ENCODE measurements around the gene MLF2. TPM values are rescaled to one million over a fixed set of nuclear protein-coding genes. Genes with fewer than 3 reads are reported as not detected.

MLF2 gene
- polyA plus RNA-seq, 1 donor, result 174 TPM

Other genes starting within 250 kb of the MLF2 start
- 2,065 TPM for gene GAPDH, start 218.6 kb downstream of the MLF2 start, polyA plus RNA-seq
- 10.5 TPM for gene IFFO1, start 197.1 kb downstream of the MLF2 start, polyA plus RNA-seq
- 49.3 TPM for gene NOP2, start 184.8 kb downstream of the MLF2 start, polyA plus RNA-seq
- gene CHD4, start 145.8 kb downstream of the MLF2 start, polyA plus RNA-seq, result 132 TPM
- 21.4 TPM for gene LPAR5, start 117.2 kb downstream of the MLF2 start, polyA plus RNA-seq
- gene ACRBP, start 105.7 kb downstream of the MLF2 start, polyA plus RNA-seq, result 4.0 TPM
- 61.1 TPM for gene ING4, start 90.0 kb downstream of the MLF2 start, polyA plus RNA-seq
- gene ZNF384, start 63.8 kb downstream of the MLF2 start, polyA plus RNA-seq, result 86.3 TPM
- gene PIANP, start 52.3 kb downstream of the MLF2 start, polyA plus RNA-seq, result 5.4 TPM
- 42.2 TPM for gene COPS7A, start 29.1 kb downstream of the MLF2 start, polyA plus RNA-seq
- 242 TPM for gene PTMS, start 13.2 kb upstream of the MLF2 start, polyA plus RNA-seq
- 2.1 TPM for gene LAG3, start 19.4 kb upstream of the MLF2 start, polyA plus RNA-seq
- gene CD4, start 36.4 kb upstream of the MLF2 start, polyA plus RNA-seq, result 17.4 TPM
- 7.9 TPM for gene GPR162, start 68.7 kb upstream of the MLF2 start, polyA plus RNA-seq
- 15.6 TPM for gene P3H3, start 75.3 kb upstream of the MLF2 start, polyA plus RNA-seq
- 5.9 TPM for gene GNB3, start 87.8 kb upstream of the MLF2 start, polyA plus RNA-seq
- gene CDCA3, start 98.1 kb upstream of the MLF2 start, polyA plus RNA-seq, result 29.1 TPM
- 49.7 TPM for gene USP5, start 99.0 kb upstream of the MLF2 start, polyA plus RNA-seq
- 564 TPM for gene TPI1, start 114.4 kb upstream of the MLF2 start, polyA plus RNA-seq
- 15.3 TPM for gene SPSB2, start 120.2 kb upstream of the MLF2 start, polyA plus RNA-seq
- gene LRRC23, start 151.7 kb upstream of the MLF2 start, polyA plus RNA-seq, result 8.2 TPM
- 18.6 TPM for gene ENO2, start 161.4 kb upstream of the MLF2 start, polyA plus RNA-seq
- gene ATN1, start 174.8 kb upstream of the MLF2 start, polyA plus RNA-seq, result 66.6 TPM
- gene RNU7-1, start 190.7 kb upstream of the MLF2 start, polyA plus RNA-seq, result not detected
- 141 TPM for gene C12orf57, start 190.9 kb upstream of the MLF2 start, polyA plus RNA-seq
- gene PTPN6, start 198.2 kb upstream of the MLF2 start, polyA plus RNA-seq, result 34.6 TPM
- gene PHB2, start 217.5 kb upstream of the MLF2 start, polyA plus RNA-seq, result 225 TPM
- gene EMG1, start 217.8 kb upstream of the MLF2 start, polyA plus RNA-seq, result 38.8 TPM